Activated CD8-positive, alpha-beta memory T cell treated with anti-CD3 and anti-CD28 coated beads, Interleukin-2, amount 10 ng/mL, durations not matched to agents 7 days and 5 days (primary cell): ENCODE data around the gene NR2F6. TPM values are rescaled to one million over a fixed set of nuclear protein-coding genes. Genes with fewer than 3 reads are reported as not detected.

Experiments used
- ATAC-seq: fragments of 150-1000 bp; cut with Tn5 transposase; one replicate; pipeline ENCODE4 v1.10.0; 2021; ENCODE audit warnings: moderate library complexity
- CTCF ChIA-PET: fragments of 350-600 bp; sonication (Branson Sonifier 250); formaldehyde crosslinking; loops from one replicate; lab custom pipeline; 2021; ENCODE audit warnings: antibody characterized with exemption; lab: Charles Lee
- DNase-seq: peaks from one replicate; pipeline ENCODE4 v3.0.0-alpha.2; 2020
- H3K27ac Mint-ChIP-seq: one replicate; pipeline ENCODE4 v1.8.0; 2021; ENCODE audit warnings: mild to moderate bottlenecking, mixed read lengths
- H3K27me3 Mint-ChIP-seq: one replicate; pipeline ENCODE4 v1.8.0; 2021; ENCODE audit warnings: mixed read lengths
- H3K36me3 Mint-ChIP-seq: one replicate; pipeline ENCODE4 v1.8.0; 2021; ENCODE audit warnings: mild to moderate bottlenecking, mixed read lengths
- H3K4me1 Mint-ChIP-seq: one replicate; pipeline ENCODE4 v1.8.0; 2021; ENCODE audit warnings: mixed read lengths
- H3K4me3 Mint-ChIP-seq: one replicate; pipeline ENCODE4 v1.8.0; 2021; ENCODE audit warnings: mild to moderate bottlenecking, moderate library complexity, mixed read lengths
- H3K9me3 Mint-ChIP-seq: one replicate; pipeline ENCODE4 v1.8.0; 2022; ENCODE audit warnings: low read depth, mixed read lengths
- total RNA-seq, 2 experiments: library from RNA; stranded (reverse); gene quantifications; one replicate each; pipeline ENCODE4 v1.2.3, GENCODE V29; 2021

The NR2F6 gene
- total RNA-seq, 2 experiments from 2014 or later: 2.7 to 4.7 TPM

DNA sequence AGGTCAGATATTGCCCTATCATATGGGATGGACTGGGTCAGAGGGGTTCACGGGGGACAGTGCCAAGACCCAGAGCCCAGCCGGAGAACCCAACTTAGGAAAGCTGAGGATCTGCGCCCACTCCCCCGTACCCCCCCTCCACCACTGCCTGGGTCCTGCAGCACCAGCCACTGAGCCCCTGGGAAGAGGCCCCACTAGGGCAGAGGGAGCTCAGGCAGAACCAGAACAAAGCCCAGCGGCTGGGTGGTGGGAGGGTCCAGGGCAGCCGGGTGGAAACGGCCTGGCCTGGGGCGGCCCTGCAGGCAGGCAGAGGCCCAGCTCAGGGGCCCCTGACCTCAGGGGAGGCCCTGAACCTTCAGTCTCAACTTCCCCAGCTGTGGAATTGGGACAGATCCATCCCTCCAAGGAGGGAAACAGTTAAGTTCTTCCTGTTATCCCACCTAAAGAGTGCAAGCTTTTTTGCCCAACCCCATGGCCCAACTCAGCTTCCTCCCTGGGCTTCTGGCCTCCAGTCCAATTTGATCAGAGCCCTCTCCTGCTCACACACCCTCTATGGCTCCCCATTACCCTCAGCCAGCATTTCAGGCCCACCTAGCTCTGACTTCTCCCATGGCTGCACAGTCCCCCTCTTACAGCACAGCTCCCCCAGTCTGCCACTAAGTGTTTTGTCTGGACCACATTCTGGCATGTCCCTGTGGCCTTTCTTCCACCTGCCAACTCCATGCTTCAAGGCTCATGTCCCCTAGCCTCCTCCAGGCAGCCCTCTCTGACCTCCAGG lies 3.1 kb downstream of the NR2F6 start:
- H3K9me3 Mint-ChIP-seq: no peaks in the 10 kb centered on the region
- CTCF ChIA-PET: interaction anchor here (1.0 to 2.0 kb wide), 2 partner anchors 9 to 18 kb away, joined by 5 to 10 read pairs; no protein-coding TSS in a partner anchor
- H3K4me1 Mint-ChIP-seq: peaks cover 7% of the 10 kb centered on the region
- DNase-seq (no peak), ATAC-seq (no peak)
- no peak overlapping the region for H3K27ac Mint-ChIP-seq
- H3K36me3 Mint-ChIP-seq: no peaks in the 10 kb centered on the region
- peaks cover 22% of the 10 kb centered on the region for H3K27me3 Mint-ChIP-seq
- H3K4me3 Mint-ChIP-seq: no peak overlapping the region

DNA sequence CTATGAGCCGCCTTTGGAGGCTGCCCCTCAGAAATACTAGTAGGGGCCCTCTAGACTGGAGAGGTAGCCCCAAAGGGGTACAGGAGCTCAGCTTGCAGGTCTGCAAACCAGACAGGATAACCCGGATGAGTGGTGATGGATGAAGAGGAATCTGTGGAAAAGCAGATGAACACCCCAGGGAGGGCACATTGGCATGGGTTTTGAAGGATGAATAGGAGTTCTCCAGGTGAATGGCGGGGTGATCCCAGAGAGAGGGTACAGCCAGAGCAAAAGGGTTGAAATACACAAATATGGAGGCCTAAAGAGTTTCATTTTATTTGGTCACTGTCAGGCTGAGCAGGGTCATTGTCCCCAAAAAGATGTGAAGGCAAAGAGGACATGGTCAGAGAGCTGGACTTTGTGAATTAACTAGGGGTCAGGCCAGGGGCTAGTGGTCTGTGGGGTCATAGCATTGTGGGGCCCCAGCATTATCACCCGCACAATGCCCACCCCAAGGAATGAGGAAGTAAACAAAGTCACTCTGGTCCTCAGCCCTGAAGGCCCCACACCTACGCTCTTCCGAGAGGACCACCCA lies 4.8 kb downstream of the NR2F6 start:
- no peaks in the 10 kb centered on the region for H3K9me3 Mint-ChIP-seq
- H3K4me3 Mint-ChIP-seq: no peak overlapping the region
- peaks cover 9% of the 10 kb centered on the region for H3K27me3 Mint-ChIP-seq
- CTCF ChIA-PET: no interaction called here
- ATAC-seq (no peak), DNase-seq (no peak)
- H3K27ac Mint-ChIP-seq: no peak overlapping the region
- H3K36me3 Mint-ChIP-seq: no peaks in the 10 kb centered on the region
- H3K4me1 Mint-ChIP-seq: no peaks in the 10 kb centered on the region

DNA sequence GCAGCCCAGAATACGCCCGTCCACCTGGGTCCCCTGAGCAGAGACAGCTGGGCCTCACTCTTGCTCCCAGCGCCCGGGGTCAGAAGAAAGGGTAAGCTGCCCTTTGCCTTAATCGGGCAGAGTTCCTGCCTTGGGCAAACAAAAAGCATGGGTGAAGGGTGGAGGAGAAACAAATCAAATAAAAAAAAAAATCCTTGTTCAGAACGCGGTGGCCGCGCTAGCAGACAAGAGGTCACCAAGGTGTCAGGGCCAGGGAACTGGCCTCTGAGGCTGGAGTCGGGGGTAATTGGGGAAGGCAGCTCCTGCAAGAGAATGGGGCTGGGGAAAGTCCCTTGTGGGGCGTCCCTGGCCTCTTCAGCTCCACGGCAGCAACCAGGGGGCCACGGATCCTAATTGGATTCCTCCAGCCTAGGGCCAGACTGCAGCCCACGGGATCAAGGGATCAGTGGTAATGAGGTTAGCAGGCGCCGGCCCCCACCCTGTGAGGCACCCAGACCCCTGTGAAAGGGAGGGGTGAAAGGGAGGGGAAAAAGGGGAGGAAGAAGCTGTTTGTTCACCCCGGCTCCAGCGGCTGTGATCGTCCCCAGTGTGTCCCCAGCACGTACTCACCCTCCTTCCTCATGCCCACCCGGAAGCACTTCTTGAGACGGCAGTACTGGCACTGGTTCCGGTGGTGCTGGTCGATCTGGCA lies 5.5 kb downstream of the NR2F6 start:
- Mint-ChIP-seq H3K36me3 (no peaks in the 10 kb centered on the region), H3K27ac (no peak overlapping the region), H3K27me3 (peaks cover 9% of the 10 kb centered on the region), H3K4me1 (no peaks in the 10 kb centered on the region), H3K9me3 (no peaks in the 10 kb centered on the region), H3K4me3 (no peak overlapping the region)
- CTCF ChIA-PET: interaction anchor here (0.7 to 1.0 kb wide), 2 partner anchors 14 to 143 kb away, joined by 3 read pairs; no protein-coding TSS in a partner anchor
- DNase-seq (no peak), ATAC-seq (no peak)

DNA sequence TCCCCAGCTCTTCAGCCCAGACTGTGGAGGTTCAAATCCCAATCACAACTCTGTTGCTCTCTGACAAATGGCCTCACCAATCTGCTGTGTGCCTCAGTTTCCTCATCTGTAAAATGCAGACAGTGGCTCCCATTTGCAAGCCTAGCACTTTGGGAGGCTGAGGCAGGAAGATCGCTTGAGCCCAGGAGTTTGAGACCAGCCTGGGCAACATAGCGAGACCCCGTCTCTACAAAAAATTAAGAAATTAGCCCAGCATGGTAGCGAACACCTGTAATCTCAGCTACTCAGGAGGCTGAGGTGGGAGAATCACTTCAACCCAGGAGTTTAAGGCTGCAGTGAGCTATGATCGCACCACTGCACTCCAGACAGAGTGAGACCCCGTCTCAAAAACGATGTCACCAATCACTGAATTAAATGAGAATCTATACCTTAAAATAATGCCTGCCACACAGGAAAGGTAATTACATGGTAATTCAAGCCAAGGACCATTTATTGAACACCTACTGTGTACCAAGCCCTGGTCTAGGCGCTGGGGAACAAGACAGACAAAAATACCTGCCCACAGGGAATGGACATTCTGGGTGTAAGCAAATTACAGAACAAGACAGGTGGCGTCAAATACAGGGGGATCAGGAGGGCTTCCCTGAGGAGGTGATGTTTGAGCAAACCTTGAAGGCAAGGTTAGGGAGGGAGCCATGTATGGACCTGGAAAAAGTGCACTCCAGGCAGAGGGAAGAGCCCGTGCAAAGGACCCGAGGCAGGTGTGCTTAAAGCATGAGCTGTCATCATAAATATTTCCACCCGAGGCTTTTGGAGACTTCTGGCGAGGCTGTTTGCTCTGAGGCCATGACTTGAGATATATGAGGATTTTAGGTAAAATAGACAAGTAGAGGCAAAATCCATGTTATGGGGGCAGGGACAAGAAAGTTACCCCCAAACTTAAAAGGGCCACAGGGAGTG lies 7.7 kb downstream of the NR2F6 start:
- H3K27me3 Mint-ChIP-seq: no peaks in the 10 kb centered on the region
- no peak for DNase-seq

DNA sequence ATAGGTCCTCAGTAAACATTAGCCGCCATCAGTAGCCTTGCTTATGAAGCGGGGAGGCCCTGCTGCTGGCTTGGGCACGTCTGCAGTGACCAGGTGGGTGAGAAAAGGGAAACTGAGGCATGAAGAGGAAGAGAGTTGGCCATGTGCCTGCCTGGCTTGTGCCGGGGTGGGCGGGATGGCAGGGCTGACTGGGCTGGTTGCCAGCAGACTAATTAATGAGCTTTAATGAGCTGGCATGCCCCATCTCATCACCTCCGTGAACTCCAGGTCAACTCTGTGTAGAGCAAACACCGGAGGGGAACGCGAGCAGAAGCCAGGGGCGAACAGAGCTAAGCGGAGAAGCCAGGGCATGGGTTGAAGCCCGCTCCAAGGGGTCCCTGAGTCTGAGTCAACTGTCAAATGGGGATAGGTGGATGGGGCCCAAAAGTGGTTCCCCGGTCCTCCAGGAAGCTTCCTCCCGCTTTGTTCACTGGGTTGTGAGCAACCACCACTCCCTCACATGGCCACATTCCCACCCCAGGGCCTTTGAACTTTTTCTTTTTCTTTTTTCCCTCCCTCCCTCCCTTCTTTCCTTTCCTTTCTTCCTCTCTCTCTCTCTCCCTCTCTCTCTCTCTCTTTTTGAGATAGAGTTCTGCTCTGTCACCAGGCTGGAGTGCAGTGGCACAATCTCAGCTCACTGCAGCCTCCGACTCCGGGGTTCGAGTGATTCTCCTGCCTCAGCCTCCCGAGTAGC lies 8.7 kb downstream of the NR2F6 start:
- no peaks in the 10 kb centered on the region for H3K9me3 Mint-ChIP-seq
- no peaks in the 10 kb centered on the region for H3K36me3 Mint-ChIP-seq
- no peak for DNase-seq
- peaks cover 5% of the 10 kb centered on the region for H3K4me1 Mint-ChIP-seq
- no peak overlapping the region for H3K27ac Mint-ChIP-seq
- H3K27me3 Mint-ChIP-seq: no peaks in the 10 kb centered on the region
- CTCF ChIA-PET: interaction anchor here (1.2 to 2.3 kb wide), 2 partner anchors 11 to 12 kb away, joined by 3 to 7 read pairs; partner anchors contain the start of gene OCEL1
- no peak overlapping the region for H3K4me3 Mint-ChIP-seq
- no peak for ATAC-seq

More for the DNA sequence above, 7.7 kb downstream of the NR2F6 start:
- ATAC-seq: no peak
- Mint-ChIP-seq H3K4me1 (peaks cover 5% of the 10 kb centered on the region), H3K36me3 (no peaks in the 10 kb centered on the region), H3K4me3 (no peak overlapping the region), H3K9me3 (no peaks in the 10 kb centered on the region), H3K27ac (no peak overlapping the region)
- CTCF ChIA-PET: interaction anchor here (2.3 kb wide), 1 partner anchor 12 kb away, joined by 7 read pairs; the partner anchor contains the start of gene OCEL1

DNA sequence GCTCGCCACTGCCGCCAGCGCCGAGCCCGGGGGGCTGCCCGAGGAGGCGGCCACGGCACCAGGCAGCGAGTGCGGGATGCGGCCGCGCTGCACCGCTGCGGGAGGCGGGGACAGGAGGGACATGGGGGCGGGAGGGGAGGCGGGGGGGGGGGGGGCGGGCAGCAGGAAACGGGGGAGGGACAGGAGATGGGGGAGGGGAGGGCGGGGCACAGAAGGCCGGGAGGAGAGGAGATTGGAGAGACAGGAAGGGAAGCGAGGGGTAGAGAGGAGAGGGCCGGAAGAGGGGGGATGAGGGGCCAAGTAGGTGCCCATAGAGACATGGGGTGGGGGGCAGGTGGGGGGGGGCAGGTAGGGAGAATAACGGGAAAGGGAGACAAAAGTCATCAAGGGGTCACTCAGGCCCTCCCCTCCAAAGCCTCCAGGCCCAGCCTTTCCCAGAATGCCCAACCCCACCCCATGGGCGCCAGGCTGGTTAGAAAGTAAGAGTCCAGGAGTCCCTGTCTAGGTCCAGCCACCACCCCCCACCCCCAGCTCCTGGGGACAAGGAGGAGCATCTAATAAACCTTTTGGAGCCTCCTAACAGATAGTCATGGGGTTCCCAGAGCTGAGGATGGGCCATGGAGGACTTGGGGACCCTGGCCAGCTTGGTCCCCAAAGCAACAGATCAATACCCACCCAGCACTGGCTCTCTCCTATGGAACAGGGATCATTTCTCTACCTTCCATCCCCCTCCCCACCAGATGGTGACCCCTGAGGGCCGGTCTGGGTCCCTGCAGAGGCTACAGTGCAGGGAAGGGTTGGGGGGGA lies 9.5 kb downstream of the NR2F6 start:
- Mint-ChIP-seq H3K27me3 (no peaks in the 10 kb centered on the region), H3K27ac (no peak overlapping the region), H3K4me3 (peak overlapping the region; percentile 70), H3K36me3 (no peaks in the 10 kb centered on the region), H3K9me3 (no peaks in the 10 kb centered on the region), H3K4me1 (peaks cover 5% of the 10 kb centered on the region)
- ATAC-seq (no peak), DNase-seq (no peak)
- CTCF ChIA-PET: interaction anchor here (0.9 to 2.5 kb wide), 20 partner anchors 10 to 170 kb away, joined by 3 to 14 read pairs (median 5); partner anchors contain the start of genes BABAM1, OCEL1, USE1 and USHBP1

DNA sequence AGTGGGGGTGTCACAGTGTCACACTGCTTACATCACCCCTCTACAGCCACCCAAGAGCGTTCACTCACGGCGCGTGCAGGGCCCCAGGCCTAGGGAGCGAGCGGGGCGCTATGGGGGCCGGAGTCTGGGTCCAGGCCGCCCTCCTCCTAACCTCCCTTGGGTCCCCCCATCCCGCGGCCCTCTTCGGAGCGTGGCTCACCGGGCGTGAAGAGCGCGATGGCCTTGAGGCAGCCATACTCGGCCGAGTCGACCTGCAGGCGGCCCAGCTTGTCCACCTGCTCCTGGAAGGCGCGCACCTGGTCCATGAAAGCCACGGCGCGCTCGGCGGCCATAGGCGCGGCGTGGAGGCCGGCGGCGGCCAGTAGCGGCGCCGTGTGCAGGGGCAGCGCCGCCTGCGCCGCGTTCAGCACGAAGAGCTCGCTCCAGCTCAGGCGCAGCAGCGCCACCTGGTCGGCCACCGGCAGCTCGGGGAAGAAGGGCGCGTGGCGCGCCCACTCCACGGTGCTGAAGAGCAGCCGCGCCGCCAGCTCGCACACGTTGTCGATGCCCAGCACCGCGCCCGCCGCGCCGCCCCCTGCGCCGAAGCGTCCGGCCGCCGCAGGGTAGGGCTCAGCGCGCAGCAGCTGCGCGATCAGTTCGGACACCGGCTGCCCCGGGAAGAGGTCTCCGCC lies 10.3 kb downstream of the NR2F6 start:
- peak overlapping the region; percentile 70 for H3K4me3 Mint-ChIP-seq
- H3K9me3 Mint-ChIP-seq: no peaks in the 10 kb centered on the region
- DNase-seq (peak; percentile 81), ATAC-seq (peak; percentile 93)
- no peaks in the 10 kb centered on the region for H3K27me3 Mint-ChIP-seq
- CTCF ChIA-PET: interaction anchor here (0.6 to 2.5 kb wide), 21 partner anchors 10 to 169 kb away, joined by 3 to 14 read pairs (median 5); partner anchors contain the start of genes BABAM1, OCEL1, USE1 and USHBP1
- peak overlapping the region; percentile 66 for H3K27ac Mint-ChIP-seq
- H3K36me3 Mint-ChIP-seq: no peaks in the 10 kb centered on the region
- H3K4me1 Mint-ChIP-seq: peaks cover 5% of the 10 kb centered on the region

DNA sequence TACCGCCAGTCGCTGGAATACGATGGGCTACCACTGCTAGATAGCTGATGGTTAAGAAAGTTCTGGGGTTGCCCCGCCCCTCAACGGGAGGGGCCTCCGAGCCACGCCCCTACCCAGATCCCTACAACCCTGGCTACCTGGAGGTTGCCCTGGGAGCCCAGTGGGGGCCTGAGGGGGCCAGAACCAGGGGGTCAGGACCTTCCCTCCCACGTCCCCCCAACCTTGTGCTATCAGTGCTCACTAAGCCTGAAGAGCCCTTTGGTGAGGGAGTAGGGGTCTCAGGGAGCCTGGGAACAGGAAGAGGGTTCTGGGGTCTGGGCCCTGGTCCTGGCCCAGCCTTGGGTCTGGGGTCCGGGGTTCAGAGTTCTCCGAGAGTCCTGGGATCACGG lies 10.8 kb downstream of the NR2F6 start:
- ATAC-seq (peak; percentile 74), DNase-seq (peak; percentile 76)
- Mint-ChIP-seq H3K27ac (peak overlapping the region; percentile 66), H3K4me3 (peak overlapping the region; percentile 70), H3K9me3 (no peaks in the 10 kb centered on the region), H3K27me3 (no peaks in the 10 kb centered on the region), H3K36me3 (no peaks in the 10 kb centered on the region), H3K4me1 (peaks cover 5% of the 10 kb centered on the region)
- CTCF ChIA-PET: interaction anchor here (0.6 to 2.5 kb wide), 21 partner anchors 8 to 169 kb away, joined by 3 to 14 read pairs (median 5); partner anchors contain the start of genes BABAM1, OCEL1 and USE1

DNA sequence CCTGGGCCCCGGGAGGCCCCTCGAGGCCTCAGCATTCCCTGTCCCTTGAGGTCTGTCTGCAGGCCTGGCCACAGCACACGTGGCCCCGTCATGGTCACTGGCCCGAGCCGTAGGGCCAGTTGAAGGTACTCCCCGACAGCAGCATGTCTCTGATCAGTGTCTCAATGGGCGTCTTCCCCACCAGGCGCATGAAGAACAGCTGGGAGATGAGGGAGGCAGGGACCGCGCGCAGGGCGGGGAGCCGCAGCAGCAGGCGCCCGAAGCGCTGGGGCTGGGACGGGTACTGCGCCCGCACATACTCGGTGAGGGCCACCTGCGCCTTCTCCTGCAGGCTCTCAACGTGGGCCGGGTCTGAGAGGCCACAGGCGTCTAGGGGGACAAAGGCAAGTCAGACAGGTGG lies 13.5 kb downstream of the NR2F6 start:
- ATAC-seq (no peak), DNase-seq (no peak)
- H3K27me3 Mint-ChIP-seq: no peaks in the 10 kb centered on the region
- H3K36me3 Mint-ChIP-seq: no peaks in the 10 kb centered on the region
- H3K9me3 Mint-ChIP-seq: no peaks in the 10 kb centered on the region
- CTCF ChIA-PET: no interaction called here
- H3K4me1 Mint-ChIP-seq: peaks cover 7% of the 10 kb centered on the region
- no peak overlapping the region for H3K4me3 Mint-ChIP-seq
- no peak overlapping the region for H3K27ac Mint-ChIP-seq

DNA sequence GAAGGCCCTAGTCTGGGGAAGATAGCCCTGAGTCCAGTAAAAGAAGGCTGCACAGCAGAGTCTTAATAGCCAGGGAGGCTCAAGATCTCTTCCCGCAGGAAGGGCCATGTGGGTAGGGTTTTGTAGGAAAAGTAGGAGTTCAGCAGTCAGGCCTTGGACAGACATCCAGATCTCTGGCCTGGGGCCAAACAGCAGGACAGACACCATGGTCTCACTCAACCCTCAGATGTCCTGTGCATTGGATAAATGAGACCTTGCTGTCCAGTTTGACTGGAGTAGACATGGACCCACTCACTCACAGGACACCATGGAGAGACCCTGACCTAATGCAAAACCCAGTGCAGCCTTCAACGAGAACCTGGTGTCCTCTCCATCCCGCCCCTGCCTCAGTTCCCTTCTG lies 15.8 kb downstream of the NR2F6 start:
- Mint-ChIP-seq H3K4me3 (no peak overlapping the region), H3K9me3 (no peaks in the 10 kb centered on the region), H3K27me3 (no peaks in the 10 kb centered on the region), H3K36me3 (no peaks in the 10 kb centered on the region), H3K27ac (no peak overlapping the region), H3K4me1 (peaks cover 16% of the 10 kb centered on the region)
- ATAC-seq: no peak
- DNase-seq: no peak
- CTCF ChIA-PET: no interaction called here

DNA sequence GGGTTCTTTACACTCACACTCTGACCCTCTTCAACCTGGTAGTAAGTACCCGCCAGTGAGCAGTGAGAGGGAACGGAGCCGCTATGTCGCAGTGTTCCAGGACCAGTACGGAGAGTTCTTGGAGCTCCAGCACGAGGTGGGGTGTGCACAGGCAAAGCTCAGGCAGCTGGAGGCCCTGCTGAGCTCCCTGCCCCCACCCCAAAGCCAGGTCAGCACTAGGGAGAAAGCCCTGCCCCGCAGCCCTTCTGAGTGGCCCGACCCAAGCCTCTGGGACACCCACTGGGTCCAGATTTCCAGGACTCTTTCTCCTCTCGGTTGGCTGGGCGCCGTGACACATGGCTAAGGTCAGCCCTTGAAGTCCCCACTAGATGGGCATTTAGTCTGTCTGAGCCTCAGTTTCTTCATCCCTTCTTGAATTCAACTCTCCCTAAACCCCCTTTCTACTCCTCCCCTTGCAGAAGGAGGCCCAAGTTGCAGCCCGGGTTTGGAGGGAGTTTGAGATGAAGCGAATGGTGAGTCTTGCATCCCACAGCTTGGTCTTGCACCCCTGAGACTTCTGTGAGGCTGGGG lies 17.8 kb downstream of the NR2F6 start:
- Mint-ChIP-seq H3K4me1 (peaks cover 11% of the 10 kb centered on the region), H3K27ac (no peak overlapping the region), H3K9me3 (no peaks in the 10 kb centered on the region), H3K36me3 (no peaks in the 10 kb centered on the region), H3K27me3 (no peaks in the 10 kb centered on the region), H3K4me3 (no peak overlapping the region)
- ATAC-seq (no peak), DNase-seq (no peak)
- CTCF ChIA-PET: interaction anchor here (2.5 kb wide), 1 partner anchor 13 kb away, joined by 14 read pairs; the partner anchor contains the start of gene USE1
